Measurements from ENCODE around the gene CDH4.

DNA sequence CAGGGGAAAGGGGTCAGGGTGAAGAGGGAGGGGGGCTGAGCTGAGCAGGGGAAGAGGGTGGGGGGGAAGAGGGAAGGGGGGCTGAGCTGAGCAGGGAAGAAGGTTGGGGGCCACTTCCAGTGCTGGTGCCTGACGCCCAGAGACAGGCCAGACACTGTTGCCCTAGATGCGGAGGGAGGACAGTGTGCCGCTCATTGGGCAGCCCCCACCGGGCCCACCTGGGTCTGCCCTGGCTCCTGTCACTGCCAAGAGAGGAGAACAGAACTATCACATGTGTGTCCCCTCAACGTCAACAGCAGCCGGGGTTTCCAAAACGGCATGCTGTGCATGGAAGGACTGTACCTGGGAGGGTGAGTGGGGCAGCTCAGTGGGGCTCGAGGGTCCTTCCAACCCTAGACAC, 342.1 kb downstream of the CDH4 start:
- TF ChIP-seq, protein P1, sequence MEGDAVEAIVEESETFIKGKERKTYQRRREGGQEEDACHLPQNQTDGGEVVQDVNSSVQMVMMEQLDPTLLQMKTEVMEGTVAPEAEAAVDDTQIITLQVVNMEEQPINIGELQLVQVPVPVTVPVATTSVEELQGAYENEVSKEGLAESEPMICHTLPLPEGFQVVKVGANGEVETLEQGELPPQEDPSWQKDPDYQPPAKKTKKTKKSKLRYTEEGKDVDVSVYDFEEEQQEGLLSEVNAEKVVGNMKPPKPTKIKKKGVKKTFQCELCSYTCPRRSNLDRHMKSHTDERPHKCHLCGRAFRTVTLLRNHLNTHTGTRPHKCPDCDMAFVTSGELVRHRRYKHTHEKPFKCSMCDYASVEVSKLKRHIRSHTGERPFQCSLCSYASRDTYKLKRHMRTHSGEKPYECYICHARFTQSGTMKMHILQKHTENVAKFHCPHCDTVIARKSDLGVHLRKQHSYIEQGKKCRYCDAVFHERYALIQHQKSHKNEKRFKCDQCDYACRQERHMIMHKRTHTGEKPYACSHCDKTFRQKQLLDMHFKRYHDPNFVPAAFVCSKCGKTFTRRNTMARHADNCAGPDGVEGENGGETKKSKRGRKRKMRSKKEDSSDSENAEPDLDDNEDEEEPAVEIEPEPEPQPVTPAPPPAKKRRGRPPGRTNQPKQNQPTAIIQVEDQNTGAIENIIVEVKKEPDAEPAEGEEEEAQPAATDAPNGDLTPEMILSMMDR (IDR thresholded peaks at IDR 0.05) = no peak
- TF ChIP-seq REST (IDR thresholded peaks at IDR 0.05; ENCODE audit: insufficient read depth in 1 of 2, low read depth in 2 of 2, low read length in 1 of 2) (no peak), POLR2AphosphoS5 (IDR thresholded peaks at IDR 0.05; ENCODE audit: low read depth, low read length) (no peak)
